GM23338 (cell line): ENCODE data around the gene IL16. TPM values are rescaled to one million over a fixed set of nuclear protein-coding genes. Genes with fewer than 3 reads are reported as not detected.

ENCODE experiments used
- ATAC-seq: fragments of 200-7000 bp; cut with Tn5 transposase; 3 replicates; pipeline ENCODE4 v1.9.1; 2020
- DNase-seq: peaks from one replicate; pipeline ENCODE4 v3.0.0-alpha.2; 2015; ENCODE audit warnings: low spot score
- H2AFZ ChIP-seq: fragments of 200-600 bp; sonication (generic); 2 replicates; pipeline ENCODE4 v1.8.0; 2016; ENCODE audit warnings: antibody characterized with exemption, mild to moderate bottlenecking, moderate library complexity
- H3F3A ChIP-seq: fragments of 200-600 bp; sonication (generic); replicated peaks from 2 replicates; pipeline ENCODE4 v1.8.0; 2017; ENCODE audit warnings: antibody characterized with exemption, mixed run types, low read depth
- H3K27ac ChIP-seq: fragments of 200-600 bp; sonication (generic); 2 replicates; pipeline ENCODE4 v1.6.1; 2016; ENCODE audit warnings: low read depth
- H3K27me3 ChIP-seq: fragments of 200-600 bp; sonication (generic); 2 replicates; pipeline ENCODE4 v1.8.0; 2016; ENCODE audit warnings: mild to moderate bottlenecking, mixed run types, moderate library complexity; ENCODE audit not compliant: insufficient read depth
- H3K36me3 ChIP-seq: fragments of 200-600 bp; sonication (generic); 2 replicates; pipeline ENCODE4 v1.8.0; 2016; ENCODE audit warnings: mild to moderate bottlenecking; ENCODE audit not compliant: insufficient read depth
- H3K4me1 ChIP-seq: fragments of 200-600 bp; sonication (generic); 2 replicates; pipeline ENCODE4 v1.8.0; 2016; ENCODE audit warnings: mild to moderate bottlenecking, moderate library complexity; ENCODE audit not compliant: insufficient read depth
- H3K4me2 ChIP-seq: fragments of 200-600 bp; sonication (generic); 2 replicates; pipeline ENCODE4 v1.7.1; 2017; ENCODE audit warnings: mixed run types
- H3K4me3 ChIP-seq: fragments of 200-600 bp; sonication (generic); 2 replicates; pipeline ENCODE4 v1.6.1; 2016; ENCODE audit warnings: mixed run types
- H3K79me2 ChIP-seq: fragments of 200-600 bp; sonication (generic); replicated peaks from 2 replicates; pipeline ENCODE4 v1.8.0; 2017; ENCODE audit warnings: mild to moderate bottlenecking; ENCODE audit not compliant: insufficient read depth
- H3K9me2 ChIP-seq: fragments of 200-600 bp; sonication (generic); 2 replicates; pipeline ENCODE4 v1.8.0; 2017; ENCODE audit not compliant: insufficient read depth
- H4K20me1 ChIP-seq: fragments of 200-600 bp; sonication (generic); replicated peaks from 2 replicates; pipeline ENCODE4 v1.8.0; 2017; ENCODE audit warnings: mild to moderate bottlenecking; ENCODE audit not compliant: insufficient read depth
- H3K27ac Mint-ChIP-seq: 2 replicates; pipeline ENCODE4 v1.8.0; 2020; ENCODE audit warnings: inconsistent platforms, mild to moderate bottlenecking, moderate library complexity, mixed read lengths
- H3K27me3 Mint-ChIP-seq: 3 replicates; pipeline ENCODE4 v1.8.0; 2022; ENCODE audit warnings: low read depth, mild to moderate bottlenecking, moderate library complexity, mixed read lengths, inconsistent platforms; ENCODE audit not compliant: insufficient read depth, poor library complexity
- H3K36me3 Mint-ChIP-seq: 3 replicates; pipeline ENCODE4 v1.8.0; 2021; ENCODE audit warnings: low read depth, mild to moderate bottlenecking, inconsistent platforms, moderate library complexity, mixed read lengths
- H3K4me1 Mint-ChIP-seq: 3 replicates; pipeline ENCODE4 v1.8.0; 2020; ENCODE audit warnings: mild to moderate bottlenecking, inconsistent platforms, mixed read lengths
- H3K4me3 Mint-ChIP-seq: 3 replicates; pipeline ENCODE4 v1.8.0; 2021; ENCODE audit warnings: moderate library complexity, mild to moderate bottlenecking, inconsistent platforms, mixed read lengths
- H3K9me3 Mint-ChIP-seq: 3 replicates; pipeline ENCODE4 v1.8.0; 2020; ENCODE audit warnings: moderate library complexity, mild to moderate bottlenecking, inconsistent platforms, mixed read lengths
- CTCF ChIP-seq, 2 experiments: fragments of 200-600 bp in 1 of 2; sonication (generic) in 1 of 2; conservative IDR thresholded peaks; 2 replicates each; pipeline versions ENCODE4 v1.5.1 to v1.6.1; 2016 to 2017; ENCODE audit warnings: antibody characterized with exemption in 2 of 2, low read depth in 2 of 2, mild to moderate bottlenecking in 2 of 2, moderate library complexity in 1 of 2
- ETS1 ChIP-seq: IDR thresholded peaks from 2 replicates; pipeline ENCODE4 v1.6.1; 2016; ENCODE audit warnings: antibody characterized with exemption
- EZH2 ChIP-seq: fragments of 200-600 bp; sonication (generic); IDR thresholded peaks from one replicate; pipeline ENCODE4 v1.8.0; 2017; ENCODE audit warnings: antibody characterized with exemption, mild to moderate bottlenecking, low read depth; ENCODE audit not compliant: unreplicated experiment
- EZH2phosphoT487 ChIP-seq: fragments of 200-600 bp; sonication (generic); IDR thresholded peaks from one replicate; pipeline ENCODE4 v1.8.1; 2018; ENCODE audit warnings: antibody characterized with exemption; ENCODE audit not compliant: unreplicated experiment
- JUNB ChIP-seq: IDR thresholded peaks from one replicate; pipeline ENCODE4 v1.6.1; 2016; ENCODE audit warnings: antibody characterized with exemption; ENCODE audit not compliant: unreplicated experiment
- NANOG ChIP-seq: IDR thresholded peaks from 2 replicates; pipeline ENCODE4 v1.6.1; 2016; ENCODE audit warnings: antibody characterized with exemption, borderline replicate concordance
- POLR2AphosphoS5 ChIP-seq: IDR thresholded peaks from 2 replicates; pipeline ENCODE4 v1.6.1; 2016; ENCODE audit warnings: antibody characterized with exemption, low read depth
- REST ChIP-seq: IDR thresholded peaks from one replicate; pipeline ENCODE4 v1.6.1; 2018; ENCODE audit warnings: antibody characterized with exemption; ENCODE audit not compliant: unreplicated experiment
- STAT1 ChIP-seq: IDR thresholded peaks from one replicate; pipeline ENCODE4 v1.6.1; 2016; ENCODE audit warnings: antibody characterized with exemption; ENCODE audit not compliant: unreplicated experiment
- polyA plus RNA-seq: library from polyadenylated mRNA; unstranded; fragments of >200 nt; fragmentation: Nextera tagmentation; extraction: Ambion mirVana; gene quantifications from 2 replicates; pipeline ENCODE4 v1.2.1, GENCODE V29; 2016
- total RNA-seq: library from RNA; depleted of rRNA; stranded (reverse); fragments of >200 nt; shearing (Covaris generic); gene quantifications from 2 replicates; pipeline ENCODE4 v1.2.3, GENCODE V29; 2014

IL16 gene
- total and polyA plus RNA-seq, 2 experiments from 2014 or later: 0.29 TPM; not detected in 1

- TF ChIP-seq POLR2AphosphoS5: no peak
- TF ChIP-seq JUNB: no peak
- no peak for TF ChIP-seq EZH2phosphoT487
- TF ChIP-seq ETS1: no peak
- no peak for TF ChIP-seq EZH2
- TF ChIP-seq REST: no peak
- TF ChIP-seq STAT1: no peak
- no peaks in the 10 kb centered on the region for H3K9me2 ChIP-seq
- H3K9me3 Mint-ChIP-seq: no peaks in the 10 kb centered on the region
Measured at GRCh38 chr15:81360491-81360890, 163.8 kb downstream of the IL16 start.

GRCh38 chr15:81361891-81362290 is 165.2 kb downstream of the IL16 start:
- ATAC-seq (no peak), DNase-seq (no peak)
- peaks cover 6% of the 10 kb centered on the region for H3K4me1 Mint-ChIP-seq
- Histone ChIP-seq H3K27ac (no peak overlapping the region), H4K20me1 (no peaks in the 10 kb centered on the region; the same call in 1 of the 2 replicates), H3K4me1 (peaks cover 2% of the 10 kb centered on the region; the same call in 1 of the 2 replicates), H3K4me2 (no peak overlapping the region), H3F3A (no peaks in the 10 kb centered on the region), H3K4me3 (no peak overlapping the region), H3K9me2 (no peaks in the 10 kb centered on the region), H3K79me2 (no peaks in the 10 kb centered on the region), H3K27me3 (no peaks in the 10 kb centered on the region), H2AFZ (no peak overlapping the region), H3K36me3 (no peaks in the 10 kb centered on the region)
- no peaks in the 10 kb centered on the region for H3K9me3 Mint-ChIP-seq
- H3K36me3 Mint-ChIP-seq: no peaks in the 10 kb centered on the region
- TF ChIP-seq STAT1: no peak
- no peak for TF ChIP-seq CTCF (conservative IDR thresholded peaks at IDR 0.05; ENCODE audit: low read depth in 2 of 2)
- no peak for TF ChIP-seq NANOG
- H3K4me3 Mint-ChIP-seq: no peak overlapping the region
- peaks cover 2% of the 10 kb centered on the region for H3K27me3 Mint-ChIP-seq
- H3K27ac Mint-ChIP-seq: no peak overlapping the region

More at GRCh38 chr15:81360491-81360890, 163.8 kb downstream of the IL16 start:
- H3K4me3 Mint-ChIP-seq: no peak overlapping the region
- no peak for DNase-seq
- Histone ChIP-seq H2AFZ (no peak overlapping the region), H3K27ac (no peak overlapping the region), H3K36me3 (no peaks in the 10 kb centered on the region), H3K27me3 (no peaks in the 10 kb centered on the region), H3F3A (no peaks in the 10 kb centered on the region), H3K4me2 (no peak overlapping the region), H4K20me1 (no peaks in the 10 kb centered on the region; the same call in 1 of the 2 replicates), H3K79me2 (no peaks in the 10 kb centered on the region), H3K4me1 (peaks cover 9% of the 10 kb centered on the region; the same call in 1 of the 2 replicates), H3K4me3 (no peak overlapping the region)
- no peak for ATAC-seq
- H3K4me1 Mint-ChIP-seq: peaks cover 13% of the 10 kb centered on the region
- H3K36me3 Mint-ChIP-seq: no peaks in the 10 kb centered on the region
- H3K27ac Mint-ChIP-seq: no peak overlapping the region
- H3K27me3 Mint-ChIP-seq: peaks cover 2% of the 10 kb centered on the region
